Common myeloid progenitor, CD34-positive (primary cell): ENCODE results near the gene NQO1.

Source experiments
- CTCF ChIA-PET: fragments of 350-600 bp; sonication (Branson Sonifier 250); formaldehyde crosslinking; loops from one replicate; lab custom pipeline; 2021; ENCODE audit warnings: antibody characterized with exemption; lab: Charles Lee
- POLR2A ChIA-PET: fragments of 350-600 bp; sonication (Branson Sonifier 250); formaldehyde crosslinking; loops from one replicate; lab custom pipeline; 2021; ENCODE audit warnings: antibody characterized with exemption; lab: Charles Lee
- DNase-seq, 3 donors: peaks; one replicate each; pipeline versions ENCODE4 v3.0.0 to v3.0.0-alpha.2; 2013
- H3K27ac ChIP-seq, 2 experiments: 1 replicate in 1 of 2; 2 replicates in 1 of 2; pipeline ENCODE4 v1.7.0; 2013; ENCODE audit warnings: inconsistent platforms in 2 of 2, low read length in 2 of 2, mild to moderate bottlenecking in 2 of 2, low read depth in 1 of 2, moderate library complexity in 1 of 2; ENCODE audit not compliant: severe bottlenecking in 2 of 2, insufficient read depth in 1 of 2, poor library complexity in 1 of 2
- H3K27me3 ChIP-seq, 5 experiments: replicated peaks in 2 of 5; 1 replicate in 3 of 5; 2 replicates in 2 of 5; pipeline versions ENCODE4 v1.6.1 to v1.7.0; 2013; ENCODE audit warnings: low read length in 4 of 5, mild to moderate bottlenecking in 2 of 5, moderate library complexity in 2 of 5, inconsistent platforms in 1 of 5; ENCODE audit not compliant: insufficient read depth in 5 of 5, control insufficient read depth in 4 of 5
- H3K36me3 ChIP-seq, 4 experiments: 1 replicate in 2 of 4; 2 replicates in 2 of 4; pipeline versions ENCODE4 v1.6.1 to v1.7.0; 2013; ENCODE audit warnings: low read length in 3 of 4, control low read depth in 1 of 4, mild to moderate bottlenecking in 1 of 4; ENCODE audit not compliant: control insufficient read depth in 4 of 4, insufficient read depth in 4 of 4
- H3K4me1 ChIP-seq, 4 experiments: 1 replicate in 3 of 4; 2 replicates in 1 of 4; pipeline versions ENCODE4 v1.6.1 to v1.7.1; 2013; ENCODE audit warnings: low read length in 3 of 4, mild to moderate bottlenecking in 3 of 4, control low read depth in 1 of 4, inconsistent platforms in 1 of 4, moderate library complexity in 1 of 4; ENCODE audit not compliant: control insufficient read depth in 4 of 4, insufficient read depth in 4 of 4; ENCODE audit errors: control extremely low read depth in 1 of 4
- H3K4me3 ChIP-seq, 7 experiments: 1 replicate in 4 of 7; 2 replicates in 3 of 7; pipeline versions ENCODE4 v1.5.1 to v1.7.0; 2013; ENCODE audit warnings: mild to moderate bottlenecking in 7 of 7, low read length in 6 of 7, moderate library complexity in 6 of 7, inconsistent platforms in 2 of 7, low read depth in 2 of 7, control low read depth in 1 of 7; ENCODE audit not compliant: insufficient read depth in 4 of 7, control insufficient read depth in 1 of 7; ENCODE audit errors: extremely low read depth in 1 of 7
- H3K9me3 ChIP-seq, 5 experiments: 1 replicate in 4 of 5; 2 replicates in 1 of 5; pipeline versions ENCODE4 v1.6.1 to v1.7.1; 2013; ENCODE audit warnings: low read length in 4 of 5, mild to moderate bottlenecking in 2 of 5, inconsistent platforms in 1 of 5, low read depth in 1 of 5, moderate library complexity in 1 of 5; ENCODE audit not compliant: control insufficient read depth in 4 of 5, insufficient read depth in 2 of 5; ENCODE audit errors: control extremely low read depth in 1 of 5
- WGBS: methylation state at CpG from one replicate; pipeline ENCODE4 v1.1.5; 2013; ENCODE audit not compliant: insufficient coverage; 5-methylcytosine and 5-hydroxymethylcytosine counted together

The NQO1 gene

DNA sequence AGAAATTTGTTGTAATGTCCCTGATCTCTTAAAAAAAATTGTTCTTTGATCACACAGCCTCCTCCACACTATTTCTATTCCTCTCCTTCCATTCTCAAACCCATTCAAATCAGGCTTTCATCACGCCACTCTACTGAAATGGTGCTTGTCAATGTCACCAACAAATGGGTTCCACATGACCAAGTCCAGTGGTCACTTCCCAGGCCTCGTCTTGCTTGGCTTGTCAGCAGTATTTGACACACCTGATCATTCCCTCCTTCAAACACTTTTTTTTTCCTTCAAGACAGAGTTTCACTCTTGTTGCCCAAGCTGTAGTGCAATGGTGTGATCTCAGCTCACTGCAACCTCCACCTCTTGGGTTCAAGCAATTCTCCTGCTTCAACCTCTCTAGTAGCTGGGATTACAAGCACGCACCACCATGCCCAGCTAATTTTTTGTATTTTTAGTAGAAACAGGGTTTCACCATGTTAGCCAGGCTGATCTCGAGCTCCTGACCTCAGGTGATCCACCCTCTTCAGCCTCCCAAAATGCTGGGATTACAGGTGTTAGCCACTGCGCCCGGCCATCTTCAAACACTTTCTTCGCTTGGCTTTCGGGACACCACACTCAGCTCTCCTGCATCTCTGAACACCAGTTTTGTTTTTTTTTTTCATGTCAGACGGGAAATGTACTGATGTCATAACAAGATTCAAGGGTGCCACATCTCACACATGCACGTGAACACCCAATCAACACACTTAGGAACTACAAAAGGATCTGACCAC is 18.3 kb downstream of the NQO1 start:
- no peaks in the 10 kb centered on the region for H3K9me3 ChIP-seq
- no peak for DNase-seq
- no peaks in the 10 kb centered on the region for H3K27me3 ChIP-seq
- peaks cover 2 to 29% (median 10%) of the 10 kb centered on the region in 4 experiments for H3K36me3 ChIP-seq
- CTCF ChIA-PET = interaction anchor here (0.9 to 10.2 kb wide), 5 partner anchors 12 to 221 kb away, joined by 3 to 79 read pairs (median 4); partner anchors contain the start of gene NOB1
- H3K4me3 ChIP-seq = no peak overlapping the region
- POLR2A ChIA-PET = no interaction called here
- 96% methylated on average over 10 of the region's 10 CpGs for WGBS
- H3K4me1 ChIP-seq = no peaks in the 10 kb centered on the region
- H3K27ac ChIP-seq = no peak overlapping the region

GRCh38 chr16:69706975-69707340 is 19.4 kb downstream of the NQO1 start:
- no peak overlapping the region for H3K27ac ChIP-seq
- no peak for DNase-seq
- no peaks in the 10 kb centered on the region for H3K4me1 ChIP-seq
- H3K4me3 ChIP-seq = no peak overlapping the region
- ChIA-PET POLR2A (no interaction called here), CTCF (interaction anchor here (1.2 to 10.2 kb wide), 3 partner anchors 10 to 49 kb away, joined by 3 to 79 read pairs (median 3); partner anchors contain the start of gene NOB1)
- H3K36me3 ChIP-seq = peaks cover 2 to 25% (median 6%) of the 10 kb centered on the region in 4 experiments
- WGBS = no CpG with 5 or more reads among the region's 2 CpGs
- H3K9me3 ChIP-seq = no peaks in the 10 kb centered on the region
- no peaks in the 10 kb centered on the region for H3K27me3 ChIP-seq

GRCh38 chr16:69706256-69706974 is 19.9 kb downstream of the NQO1 start:
- Histone ChIP-seq H3K36me3 (peaks cover 2 to 29% (median 9%) of the 10 kb centered on the region in 4 experiments), H3K4me1 (no peaks in the 10 kb centered on the region), H3K9me3 (no peaks in the 10 kb centered on the region), H3K4me3 (no peak overlapping the region), H3K27ac (peak overlapping the region in 1 of 2 experiments; percentile 30), H3K27me3 (no peaks in the 10 kb centered on the region)
- DNase-seq = no peak
- POLR2A ChIA-PET = no interaction called here
- CTCF ChIA-PET = interaction anchor here (1.2 to 10.2 kb wide), 3 partner anchors 11 to 49 kb away, joined by 3 to 79 read pairs (median 3); partner anchors contain the start of gene NOB1
- WGBS = 83% methylated on average over 1 of the region's 1 CpG

GRCh38 chr16:69703638-69704037 is 22.7 kb downstream of the NQO1 start:
- H3K36me3 ChIP-seq = peaks cover 5 to 27% (median 11%) of the 10 kb centered on the region in 4 experiments
- WGBS = 100% methylated on average over 2 of the region's 2 CpGs
- no peaks in the 10 kb centered on the region for H3K9me3 ChIP-seq
- no peaks in the 10 kb centered on the region for H3K27me3 ChIP-seq
- H3K27ac ChIP-seq = no peak overlapping the region
- no peak overlapping the region for H3K4me3 ChIP-seq
- no peak for DNase-seq
- POLR2A ChIA-PET = no interaction called here
- CTCF ChIA-PET = interaction anchor here (1.0 to 10.2 kb wide), 2 partner anchors 13 to 52 kb away, joined by 3 to 79 read pairs; partner anchors contain the start of gene NOB1
- no peaks in the 10 kb centered on the region for H3K4me1 ChIP-seq

DNA sequence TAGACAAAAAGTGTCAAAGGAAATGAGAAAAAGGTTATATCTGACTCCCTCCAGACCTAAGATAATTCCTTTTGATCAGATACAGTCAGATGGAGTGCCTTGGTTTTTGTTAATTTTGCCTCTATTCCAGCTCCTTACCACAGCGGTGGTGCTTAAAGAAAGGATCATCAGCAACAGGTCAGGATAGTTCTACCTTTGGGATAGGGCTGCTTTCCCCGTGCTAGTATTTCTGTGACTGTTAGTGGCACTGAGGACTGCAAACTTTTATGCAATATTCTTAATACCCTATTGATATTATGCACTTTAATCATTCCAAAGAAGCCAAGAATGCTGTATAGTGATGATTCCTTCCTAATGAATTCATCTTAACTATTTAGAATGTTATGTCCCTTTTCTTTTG is 24.5 kb downstream of the NQO1 start:
- peaks cover 5 to 26% (median 11%) of the 10 kb centered on the region in 4 experiments for H3K36me3 ChIP-seq
- no peak for DNase-seq
- no peak overlapping the region for H3K27ac ChIP-seq
- no peaks in the 10 kb centered on the region for H3K9me3 ChIP-seq
- no peak overlapping the region for H3K4me3 ChIP-seq
- H3K27me3 ChIP-seq = no peaks in the 10 kb centered on the region
- POLR2A ChIA-PET = interaction anchor here (0.5 kb wide), 1 partner anchor 24 kb away, joined by 3 read pairs; no protein-coding TSS in a partner anchor
- WGBS = no CpG with 5 or more reads among the region's 2 CpGs
- H3K4me1 ChIP-seq = no peaks in the 10 kb centered on the region
- CTCF ChIA-PET = interaction anchor here (1.6 kb wide), 1 partner anchor 53 kb away, joined by 4 read pairs; the partner anchor contains the start of gene NOB1

GRCh38 chr16:69701452-69701851 is 24.9 kb downstream of the NQO1 start:
- POLR2A ChIA-PET = no interaction called here
- Histone ChIP-seq H3K27me3 (no peaks in the 10 kb centered on the region), H3K9me3 (no peaks in the 10 kb centered on the region), H3K36me3 (peaks cover 5 to 30% (median 13%) of the 10 kb centered on the region in 4 experiments), H3K4me3 (no peak overlapping the region), H3K27ac (no peak overlapping the region), H3K4me1 (no peaks in the 10 kb centered on the region)
- CTCF ChIA-PET = no interaction called here
- no peak for DNase-seq
